Astrocyte of the cerebellum (primary cell): ENCODE measurements around the gene SPATA21.

Source experiments
- DNase-seq: peaks from one replicate; pipeline ENCODE4 v3.0.0-alpha.2; 2011; ENCODE audit warnings: low read depth
- H3K4me3 ChIP-seq: 2 replicates; pipeline ENCODE4 v1.5.1; 2011; ENCODE audit warnings: mild to moderate bottlenecking, low read depth, low read length, moderate library complexity
- CTCF ChIP-seq: IDR thresholded peaks from 2 replicates; pipeline ENCODE4 v1.5.1; 2012; ENCODE audit warnings: low read length, low read depth, moderate library complexity, mild to moderate bottlenecking; ENCODE audit errors: missing control alignments
- in situ Hi-C: cut with HindIII; loops from 2 replicates; pipeline ENCODE4 v1.10.0; 2017; ENCODE audit warnings: low sequenced_read_pairs

Gene SPATA21

DNA sequence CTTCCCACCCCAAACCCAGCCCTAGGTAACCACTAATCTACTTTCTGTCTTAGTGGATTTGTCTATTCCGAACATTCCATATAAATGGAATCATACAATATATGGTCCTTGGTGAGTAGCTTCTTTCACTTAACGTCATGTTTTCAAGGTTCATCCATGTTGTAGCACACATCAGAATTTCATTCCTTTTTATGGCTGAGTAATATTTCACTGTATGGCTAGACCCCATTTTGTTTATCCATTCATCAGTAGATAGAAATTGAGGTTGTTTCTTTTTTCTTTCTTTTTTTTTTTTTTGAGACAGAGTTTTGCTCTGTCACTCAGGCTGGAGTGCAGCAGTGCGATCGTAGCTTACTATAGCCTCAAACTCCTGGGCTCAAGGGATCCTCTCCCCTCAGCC, 3.2 kb downstream of the SPATA21 start:
- in situ Hi-C loops = loop anchor here (5.0 to 10.0 kb wide), 2 partner anchors 47 to 69 kb away; partner anchors contain the start of gene SZRD1
- H3K4me3 ChIP-seq = no peak overlapping the region
- no peak for DNase-seq
- no peak for TF ChIP-seq CTCF

- no peak for TF ChIP-seq CTCF
- in situ Hi-C loops = loop anchor here (5.0 to 10.0 kb wide), 2 partner anchors 46 to 68 kb away; partner anchors contain the start of gene SZRD1
- H3K4me3 ChIP-seq = no peak overlapping the region
- no peak for DNase-seq
These were observed 4.2 kb downstream of the SPATA21 start for GRCh38 chr1:16433030-16433429.

- DNase-seq = no peak
- no peak for TF ChIP-seq CTCF
- in situ Hi-C loops = loop anchor here (5.0 to 10.0 kb wide), 2 partner anchors 43 to 66 kb away; partner anchors contain the start of gene SZRD1
- no peak overlapping the region for H3K4me3 ChIP-seq
These were observed 6.6 kb downstream of the SPATA21 start for GRCh38 chr1:16430606-16431005.

GRCh38 chr1:16425125-16426025, 11.8 kb downstream of the SPATA21 start:
- no peak overlapping the region for H3K4me3 ChIP-seq
- no peak for TF ChIP-seq CTCF
- DNase-seq = no peak
- in situ Hi-C loops = no loop called here

DNA sequence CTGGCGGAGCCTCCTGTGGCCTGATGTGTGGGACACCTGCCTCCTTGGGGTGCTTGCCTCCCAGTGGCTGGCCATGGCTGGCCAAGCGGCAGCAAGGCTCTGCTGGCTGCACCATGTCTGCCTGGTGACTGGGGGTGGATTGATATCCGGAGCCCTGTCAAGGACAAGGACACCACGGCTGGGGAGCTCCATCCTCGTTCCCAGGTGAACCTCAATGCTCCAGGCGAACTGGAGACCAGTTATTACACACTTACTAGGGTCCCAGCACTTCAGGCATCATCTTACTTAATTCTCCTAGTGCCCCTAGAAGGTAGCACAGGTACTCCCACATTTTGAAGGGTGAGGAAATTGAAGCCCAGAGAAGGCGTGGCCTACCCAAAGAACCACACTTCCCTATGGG, 15.2 kb downstream of the SPATA21 start:
- H3K4me3 ChIP-seq = no peak overlapping the region
- in situ Hi-C loops = no loop called here
- no peak for DNase-seq
- no peak for TF ChIP-seq CTCF

GRCh38 chr1:16421201-16421600, 16.0 kb downstream of the SPATA21 start:
- TF ChIP-seq CTCF = no peak
- no peak for DNase-seq
- in situ Hi-C loops = no loop called here
- no peak overlapping the region for H3K4me3 ChIP-seq
